Measurements from ENCODE around the gene WIPF2. TPM values are rescaled to one million over a fixed set of nuclear protein-coding genes. Genes with fewer than 3 reads are reported as not detected.

WIPF2 gene
- total and polyA plus RNA-seq, 2 experiments from 2014 or later = 9.2 TPM

DNA sequence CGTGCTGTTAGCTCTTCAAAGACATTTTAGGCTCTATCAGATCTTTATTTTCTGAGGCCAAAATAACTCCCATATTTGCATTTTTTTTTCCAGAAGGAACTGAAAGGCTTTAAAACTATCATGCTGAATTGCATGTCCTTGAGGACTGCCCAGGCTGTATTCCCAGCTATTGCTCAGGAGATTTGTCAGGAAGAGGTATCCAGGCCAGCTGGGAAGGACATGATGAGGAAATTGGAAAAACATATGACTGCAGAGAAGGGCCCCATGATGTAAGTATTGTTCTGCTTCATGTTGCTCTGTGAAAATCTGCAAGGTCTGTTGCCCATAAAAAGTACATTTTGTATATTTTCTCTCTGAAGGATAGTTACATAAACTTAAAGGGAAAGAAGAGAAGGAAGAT, 74.3 kb downstream of the WIPF2 start:
- H3K27me3 Mint-ChIP-seq (ENCODE audit: insufficient read depth, low read depth, poor library complexity) = peaks cover 11% of the 10 kb centered on the region
- no peaks in the 10 kb centered on the region; the same call in 2 of the 3 replicates for H3K9me3 Mint-ChIP-seq
- H3K4me3 Mint-ChIP-seq = no peak overlapping the region
- DNase-seq (ENCODE audit: low spot score) = no peak
- H3K27ac Mint-ChIP-seq = peak overlapping the region; percentile 45; the same call in 1 of the 2 replicates
- Histone ChIP-seq H3K4me3 (no peak overlapping the region), H3K4me1 (ENCODE audit: insufficient read depth) (peaks cover 29% of the 10 kb centered on the region), H2AFZ (no peak overlapping the region), H3K79me2 (replicated peaks; ENCODE audit: insufficient read depth) (peaks cover 52% of the 10 kb centered on the region), H4K20me1 (replicated peaks; ENCODE audit: insufficient read depth) (peaks cover 35% of the 10 kb centered on the region), H3K27me3 (ENCODE audit: insufficient read depth) (no peaks in the 10 kb centered on the region), H3K36me3 (ENCODE audit: insufficient read depth) (peaks cover 73% of the 10 kb centered on the region), H3K27ac (ENCODE audit: low read depth) (no peak overlapping the region), H3K4me2 (no peak overlapping the region), H3K9me2 (ENCODE audit: insufficient read depth) (no peaks in the 10 kb centered on the region), H3F3A (replicated peaks; ENCODE audit: low read depth) (peaks cover 15% of the 10 kb centered on the region)
- H3K4me1 Mint-ChIP-seq = peaks cover 57% of the 10 kb centered on the region
- H3K36me3 Mint-ChIP-seq (ENCODE audit: low read depth) = peaks cover 93% of the 10 kb centered on the region
- no peak for TF ChIP-seq ZNF331 (CRISPR knock-in tag; IDR thresholded peaks at IDR 0.05; ENCODE audit: low read depth)
- no peak for TF ChIP-seq ZNF114 (CRISPR knock-in tag; IDR thresholded peaks at IDR 0.05)
- TF ChIP-seq EZH2 (IDR thresholded peaks at IDR 0.05; ENCODE audit: low read depth, unreplicated experiment) = no peak
- no peak for TF ChIP-seq EZH2phosphoT487 (IDR thresholded peaks at IDR 0.05; ENCODE audit: unreplicated experiment)
- TF ChIP-seq ETS1 (IDR thresholded peaks at IDR 0.05) = no peak
- no peak for TF ChIP-seq CREB1 (CRISPR knock-in tag; IDR thresholded peaks at IDR 0.05; ENCODE audit: low read depth)
- TF ChIP-seq, protein P1, sequence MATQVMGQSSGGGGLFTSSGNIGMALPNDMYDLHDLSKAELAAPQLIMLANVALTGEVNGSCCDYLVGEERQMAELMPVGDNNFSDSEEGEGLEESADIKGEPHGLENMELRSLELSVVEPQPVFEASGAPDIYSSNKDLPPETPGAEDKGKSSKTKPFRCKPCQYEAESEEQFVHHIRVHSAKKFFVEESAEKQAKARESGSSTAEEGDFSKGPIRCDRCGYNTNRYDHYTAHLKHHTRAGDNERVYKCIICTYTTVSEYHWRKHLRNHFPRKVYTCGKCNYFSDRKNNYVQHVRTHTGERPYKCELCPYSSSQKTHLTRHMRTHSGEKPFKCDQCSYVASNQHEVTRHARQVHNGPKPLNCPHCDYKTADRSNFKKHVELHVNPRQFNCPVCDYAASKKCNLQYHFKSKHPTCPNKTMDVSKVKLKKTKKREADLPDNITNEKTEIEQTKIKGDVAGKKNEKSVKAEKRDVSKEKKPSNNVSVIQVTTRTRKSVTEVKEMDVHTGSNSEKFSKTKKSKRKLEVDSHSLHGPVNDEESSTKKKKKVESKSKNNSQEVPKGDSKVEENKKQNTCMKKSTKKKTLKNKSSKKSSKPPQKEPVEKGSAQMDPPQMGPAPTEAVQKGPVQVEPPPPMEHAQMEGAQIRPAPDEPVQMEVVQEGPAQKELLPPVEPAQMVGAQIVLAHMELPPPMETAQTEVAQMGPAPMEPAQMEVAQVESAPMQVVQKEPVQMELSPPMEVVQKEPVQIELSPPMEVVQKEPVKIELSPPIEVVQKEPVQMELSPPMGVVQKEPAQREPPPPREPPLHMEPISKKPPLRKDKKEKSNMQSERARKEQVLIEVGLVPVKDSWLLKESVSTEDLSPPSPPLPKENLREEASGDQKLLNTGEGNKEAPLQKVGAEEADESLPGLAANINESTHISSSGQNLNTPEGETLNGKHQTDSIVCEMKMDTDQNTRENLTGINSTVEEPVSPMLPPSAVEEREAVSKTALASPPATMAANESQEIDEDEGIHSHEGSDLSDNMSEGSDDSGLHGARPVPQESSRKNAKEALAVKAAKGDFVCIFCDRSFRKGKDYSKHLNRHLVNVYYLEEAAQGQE (IDR thresholded peaks at IDR 0.05; ENCODE audit: unreplicated experiment) = no peak
- TF ChIP-seq POLR2AphosphoS5 (IDR thresholded peaks at IDR 0.05; ENCODE audit: low read depth) = no peak
- TF ChIP-seq, protein P2, sequence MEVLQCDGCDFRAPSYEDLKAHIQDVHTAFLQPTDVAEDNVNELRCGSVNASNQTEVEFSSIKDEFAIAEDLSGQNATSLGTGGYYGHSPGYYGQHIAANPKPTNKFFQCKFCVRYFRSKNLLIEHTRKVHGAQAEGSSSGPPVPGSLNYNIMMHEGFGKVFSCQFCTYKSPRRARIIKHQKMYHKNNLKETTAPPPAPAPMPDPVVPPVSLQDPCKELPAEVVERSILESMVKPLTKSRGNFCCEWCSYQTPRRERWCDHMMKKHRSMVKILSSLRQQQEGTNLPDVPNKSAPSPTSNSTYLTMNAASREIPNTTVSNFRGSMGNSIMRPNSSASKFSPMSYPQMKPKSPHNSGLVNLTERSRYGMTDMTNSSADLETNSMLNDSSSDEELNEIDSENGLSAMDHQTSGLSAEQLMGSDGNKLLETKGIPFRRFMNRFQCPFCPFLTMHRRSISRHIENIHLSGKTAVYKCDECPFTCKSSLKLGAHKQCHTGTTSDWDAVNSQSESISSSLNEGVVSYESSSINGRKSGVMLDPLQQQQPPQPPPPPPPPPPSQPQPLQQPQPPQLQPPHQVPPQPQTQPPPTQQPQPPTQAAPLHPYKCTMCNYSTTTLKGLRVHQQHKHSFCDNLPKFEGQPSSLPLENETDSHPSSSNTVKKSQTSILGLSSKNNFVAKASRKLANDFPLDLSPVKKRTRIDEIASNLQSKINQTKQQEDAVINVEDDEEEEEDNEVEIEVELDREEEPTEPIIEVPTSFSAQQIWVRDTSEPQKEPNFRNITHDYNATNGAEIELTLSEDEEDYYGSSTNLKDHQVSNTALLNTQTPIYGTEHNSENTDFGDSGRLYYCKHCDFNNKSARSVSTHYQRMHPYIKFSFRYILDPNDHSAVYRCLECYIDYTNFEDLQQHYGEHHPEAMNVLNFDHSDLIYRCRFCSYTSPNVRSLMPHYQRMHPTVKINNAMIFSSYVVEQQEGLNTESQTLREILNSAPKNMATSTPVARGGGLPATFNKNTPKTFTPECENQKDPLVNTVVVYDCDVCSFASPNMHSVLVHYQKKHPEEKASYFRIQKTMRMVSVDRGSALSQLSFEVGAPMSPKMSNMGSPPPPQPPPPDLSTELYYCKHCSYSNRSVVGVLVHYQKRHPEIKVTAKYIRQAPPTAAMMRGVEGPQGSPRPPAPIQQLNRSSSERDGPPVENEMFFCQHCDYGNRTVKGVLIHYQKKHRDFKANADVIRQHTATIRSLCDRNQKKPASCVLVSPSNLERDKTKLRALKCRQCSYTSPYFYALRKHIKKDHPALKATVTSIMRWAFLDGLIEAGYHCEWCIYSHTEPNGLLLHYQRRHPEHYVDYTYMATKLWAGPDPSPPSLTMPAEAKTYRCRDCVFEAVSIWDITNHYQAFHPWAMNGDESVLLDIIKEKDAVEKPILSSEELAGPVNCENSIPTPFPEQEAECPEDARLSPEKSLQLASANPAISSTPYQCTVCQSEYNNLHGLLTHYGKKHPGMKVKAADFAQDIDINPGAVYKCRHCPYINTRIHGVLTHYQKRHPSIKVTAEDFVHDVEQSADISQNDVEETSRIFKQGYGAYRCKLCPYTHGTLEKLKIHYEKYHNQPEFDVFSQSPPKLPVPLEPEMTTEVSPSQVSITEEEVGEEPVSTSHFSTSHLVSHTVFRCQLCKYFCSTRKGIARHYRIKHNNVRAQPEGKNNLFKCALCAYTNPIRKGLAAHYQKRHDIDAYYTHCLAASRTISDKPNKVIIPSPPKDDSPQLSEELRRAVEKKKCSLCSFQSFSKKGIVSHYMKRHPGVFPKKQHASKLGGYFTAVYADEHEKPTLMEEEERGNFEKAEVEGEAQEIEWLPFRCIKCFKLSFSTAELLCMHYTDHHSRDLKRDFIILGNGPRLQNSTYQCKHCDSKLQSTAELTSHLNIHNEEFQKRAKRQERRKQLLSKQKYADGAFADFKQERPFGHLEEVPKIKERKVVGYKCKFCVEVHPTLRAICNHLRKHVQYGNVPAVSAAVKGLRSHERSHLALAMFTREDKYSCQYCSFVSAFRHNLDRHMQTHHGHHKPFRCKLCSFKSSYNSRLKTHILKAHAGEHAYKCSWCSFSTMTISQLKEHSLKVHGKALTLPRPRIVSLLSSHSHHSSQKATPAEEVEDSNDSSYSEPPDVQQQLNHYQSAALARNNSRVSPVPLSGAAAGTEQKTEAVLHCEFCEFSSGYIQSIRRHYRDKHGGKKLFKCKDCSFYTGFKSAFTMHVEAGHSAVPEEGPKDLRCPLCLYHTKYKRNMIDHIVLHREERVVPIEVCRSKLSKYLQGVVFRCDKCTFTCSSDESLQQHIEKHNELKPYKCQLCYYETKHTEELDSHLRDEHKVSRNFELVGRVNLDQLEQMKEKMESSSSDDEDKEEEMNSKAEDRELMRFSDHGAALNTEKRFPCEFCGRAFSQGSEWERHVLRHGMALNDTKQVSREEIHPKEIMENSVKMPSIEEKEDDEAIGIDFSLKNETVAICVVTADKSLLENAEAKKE (CRISPR knock-in tag; IDR thresholded peaks at IDR 0.05) = no peak
- TF ChIP-seq NANOG (IDR thresholded peaks at IDR 0.05; ENCODE audit: borderline replicate concordance) = no peak
- TF ChIP-seq CTCF (conservative IDR thresholded peaks at IDR 0.05; ENCODE audit: low read depth in 2 of 2) = no peak
- TF ChIP-seq JUNB (IDR thresholded peaks at IDR 0.05; ENCODE audit: unreplicated experiment) = no peak
- no peak for ATAC-seq
